HG03175 (cell line): Measurements from ENCODE around the gene VAPB.

Experiments used
- ATAC-seq: cut with Tn5 transposase; IDR thresholded peaks from one replicate; pipeline ENCODE4 v1.9.1; 2021; ENCODE audit warnings: mild to moderate bottlenecking, moderate library complexity; ENCODE audit not compliant: unreplicated experiment

VAPB gene

GRCh38 chr20:58433759-58434158, 44.7 kb downstream of the VAPB start:
- no peak for ATAC-seq

DNA sequence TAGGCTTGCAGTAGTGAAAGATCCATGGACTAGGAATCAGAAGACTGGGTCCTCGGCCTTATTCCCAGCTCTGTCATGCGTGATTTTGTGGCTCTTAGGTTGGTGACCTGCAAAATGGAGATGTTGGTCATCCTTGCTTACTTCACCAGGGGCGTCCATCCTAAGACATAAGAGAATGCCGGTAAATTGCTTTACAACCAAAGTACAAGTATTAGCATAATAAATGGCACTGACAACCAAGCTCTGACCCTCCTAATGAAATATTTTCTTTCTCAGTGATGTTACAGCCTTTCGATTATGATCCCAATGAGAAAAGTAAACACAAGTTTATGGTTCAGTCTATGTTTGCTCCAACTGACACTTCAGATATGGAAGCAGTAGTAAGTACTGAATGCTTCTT, 45.3 kb downstream of the VAPB start:
- ATAC-seq = no peak

GRCh38 chr20:58435237-58435636, 46.2 kb downstream of the VAPB start:
- no peak for ATAC-seq

DNA sequence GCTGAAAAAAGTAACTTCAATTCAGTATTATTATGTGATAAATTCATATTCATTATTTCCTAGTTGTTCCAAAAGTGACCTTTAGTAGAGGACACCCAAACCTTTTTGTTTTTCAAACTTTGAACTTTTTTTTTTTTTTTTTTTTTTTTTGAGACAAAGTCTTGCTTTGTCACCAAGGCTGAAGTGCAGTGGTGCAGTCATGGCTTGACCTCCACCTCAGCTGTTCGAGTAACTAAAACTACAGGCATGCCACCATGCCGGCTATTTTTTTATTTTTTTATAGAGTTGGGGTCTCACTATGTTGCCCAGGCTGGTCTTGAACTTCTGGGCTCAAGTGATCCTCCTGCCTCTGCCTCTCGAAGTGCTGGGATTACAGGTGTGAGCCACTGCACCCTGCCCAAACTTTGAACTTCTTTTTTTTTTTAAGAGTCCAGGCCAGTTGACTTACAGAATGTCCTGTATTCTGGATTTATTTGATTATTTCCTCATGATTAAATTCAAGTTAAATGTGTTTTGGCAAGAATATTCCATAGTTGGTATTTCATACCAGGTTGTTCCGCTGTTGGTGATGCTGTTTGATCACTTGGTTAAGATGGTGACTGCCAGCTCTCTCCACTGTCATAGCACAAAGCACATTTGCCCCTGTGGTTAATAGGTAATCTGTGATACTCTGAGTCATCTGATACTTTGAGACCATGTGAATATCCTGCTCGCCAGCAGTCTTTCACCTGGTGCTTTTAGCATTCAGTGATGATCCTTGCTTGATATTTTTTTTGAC, 48.0 kb downstream of the VAPB start:
- peak; percentile 84 for ATAC-seq

DNA sequence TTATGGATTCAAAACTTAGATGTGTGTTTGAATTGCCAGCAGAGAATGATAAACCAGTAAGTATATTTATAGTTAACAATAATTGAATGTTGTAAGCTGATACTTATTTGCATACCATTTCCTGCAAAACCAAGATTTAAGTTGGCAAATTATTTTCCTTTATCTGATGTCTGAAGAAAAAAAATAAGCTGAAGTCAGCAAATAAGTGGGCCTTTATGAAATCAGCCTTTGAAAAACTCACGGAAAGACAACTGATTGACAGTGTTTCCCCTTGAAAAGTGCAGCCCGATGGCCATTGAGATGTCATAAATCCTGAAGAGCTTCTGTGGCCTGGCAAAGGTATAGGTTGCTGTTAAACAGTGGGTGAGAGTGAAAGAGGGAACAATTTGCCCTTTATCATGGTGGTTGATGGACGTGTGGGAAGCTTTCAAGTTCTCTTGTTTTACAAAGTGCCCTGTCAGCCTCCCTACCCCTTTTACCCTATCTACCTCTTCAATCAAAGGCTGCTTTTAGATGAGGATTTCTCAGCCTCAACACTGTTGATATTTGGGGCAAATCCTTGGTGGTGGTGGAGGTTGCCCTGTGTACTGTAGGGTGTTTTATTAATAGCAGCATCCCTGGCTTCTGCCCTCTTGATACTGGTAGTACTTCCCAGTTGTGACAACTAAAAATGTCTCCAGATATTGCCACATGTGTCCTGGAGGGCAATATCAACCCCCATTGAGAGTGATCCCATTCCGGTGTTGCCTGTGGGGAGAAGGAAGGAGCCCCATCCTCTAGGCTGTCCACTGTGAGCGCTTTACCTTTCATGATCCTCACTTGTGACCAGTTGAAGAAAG, 50.2 kb downstream of the VAPB start:
- ATAC-seq = no peak

- no peak for ATAC-seq
Measured at GRCh38 chr20:58440021-58440767, 51.2 kb downstream of the VAPB start.

- ATAC-seq = no peak
Measured at GRCh38 chr20:58441723-58442122, 52.7 kb downstream of the VAPB start.

GRCh38 chr20:58444746-58445255, 55.8 kb downstream of the VAPB start:
- no peak for ATAC-seq

- ATAC-seq = no peak
Measured at GRCh38 chr20:58446264-58446959, 57.4 kb downstream of the VAPB start.

GRCh38 chr20:58446960-58447265, 57.9 kb downstream of the VAPB start:
- no peak for ATAC-seq

DNA sequence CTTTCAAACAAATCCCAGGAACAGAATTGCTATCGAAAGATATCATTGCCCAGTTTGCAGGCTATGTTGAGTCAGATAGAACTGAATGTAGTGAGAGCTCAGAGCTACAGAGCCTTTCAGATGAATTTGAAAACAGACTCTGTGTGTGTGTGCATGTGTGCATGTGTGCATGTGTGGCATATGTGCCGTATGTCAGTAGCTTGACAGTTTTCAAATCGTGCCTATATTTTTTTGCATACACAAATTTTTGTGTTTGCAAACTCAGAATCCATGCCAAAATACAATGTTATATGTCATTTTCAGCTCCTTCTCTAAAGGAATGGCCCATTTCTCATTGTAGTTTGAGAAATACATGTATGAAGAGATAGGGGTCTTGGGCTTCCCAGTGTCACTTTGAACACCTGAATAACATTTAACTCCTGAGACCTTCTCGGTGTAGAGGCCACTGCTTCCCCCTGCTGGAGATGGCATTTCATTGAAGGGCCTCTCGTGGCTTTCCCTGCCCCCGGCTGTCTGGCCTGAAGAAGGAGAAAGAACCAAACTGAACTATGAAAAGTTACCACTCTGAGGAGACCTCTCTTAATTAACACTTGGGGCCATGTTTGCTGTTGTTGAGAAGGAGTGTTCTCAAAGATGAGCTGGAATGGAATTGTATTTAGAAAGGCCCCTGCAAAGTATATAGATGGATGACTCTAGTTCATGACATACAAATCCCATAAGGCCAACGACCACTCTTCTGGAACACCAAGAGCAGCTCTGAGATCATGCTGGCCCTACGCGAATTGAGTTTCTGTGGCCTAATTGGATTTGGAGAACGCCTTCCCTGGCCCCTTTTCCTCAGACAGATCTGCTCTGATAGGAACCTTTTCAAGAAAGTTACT, 58.7 kb downstream of the VAPB start:
- ATAC-seq = no peak

- ATAC-seq = no peak
Measured at GRCh38 chr20:58448958-58449357, 59.9 kb downstream of the VAPB start.

- no peak for ATAC-seq
Measured at GRCh38 chr20:58449681-58450221, 60.7 kb downstream of the VAPB start.

GRCh38 chr20:58450254-58450653, 61.2 kb downstream of the VAPB start:
- peak; percentile 61 for ATAC-seq

GRCh38 chr20:58452667-58453255, 63.7 kb downstream of the VAPB start:
- no peak for ATAC-seq

DNA sequence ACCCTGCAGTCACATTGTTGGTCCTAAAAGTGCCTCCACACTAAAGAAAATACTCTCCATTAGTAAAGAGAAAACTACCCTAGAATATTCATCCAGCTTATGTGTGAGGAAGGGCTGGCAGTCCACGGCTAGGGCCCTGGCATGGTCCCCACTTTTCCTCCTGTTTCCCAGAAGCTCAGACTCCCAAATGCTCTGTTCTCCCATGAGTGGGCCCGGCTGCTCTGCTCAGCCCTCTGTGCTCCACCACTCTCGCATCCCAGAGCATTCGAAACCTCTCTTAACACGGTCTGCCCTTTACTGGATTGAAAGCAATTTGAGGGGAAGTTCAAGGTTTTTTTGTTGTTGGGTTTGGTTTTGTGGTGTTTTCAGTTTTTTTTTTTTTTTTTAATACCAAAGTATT, 64.4 kb downstream of the VAPB start:
- no peak for ATAC-seq

DNA sequence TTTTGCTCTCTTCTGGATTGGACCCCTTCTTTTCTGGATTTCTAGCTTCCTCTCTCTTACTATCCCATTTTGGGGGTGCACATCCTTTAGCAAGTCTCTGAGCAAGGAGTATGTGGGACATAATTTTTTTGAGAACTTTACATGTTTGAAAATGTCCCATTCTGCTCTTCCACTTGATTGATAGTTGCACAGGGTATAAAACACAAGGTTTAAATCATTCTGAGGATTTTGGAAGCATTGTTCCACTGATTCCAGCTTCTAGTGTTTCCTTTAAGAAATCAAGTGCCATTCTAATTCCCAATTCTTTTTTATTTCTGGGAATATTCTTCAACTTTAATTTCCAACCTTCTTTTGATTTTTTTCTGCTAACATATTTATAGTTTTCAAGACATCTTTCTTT, 65.4 kb downstream of the VAPB start:
- no peak for ATAC-seq

DNA sequence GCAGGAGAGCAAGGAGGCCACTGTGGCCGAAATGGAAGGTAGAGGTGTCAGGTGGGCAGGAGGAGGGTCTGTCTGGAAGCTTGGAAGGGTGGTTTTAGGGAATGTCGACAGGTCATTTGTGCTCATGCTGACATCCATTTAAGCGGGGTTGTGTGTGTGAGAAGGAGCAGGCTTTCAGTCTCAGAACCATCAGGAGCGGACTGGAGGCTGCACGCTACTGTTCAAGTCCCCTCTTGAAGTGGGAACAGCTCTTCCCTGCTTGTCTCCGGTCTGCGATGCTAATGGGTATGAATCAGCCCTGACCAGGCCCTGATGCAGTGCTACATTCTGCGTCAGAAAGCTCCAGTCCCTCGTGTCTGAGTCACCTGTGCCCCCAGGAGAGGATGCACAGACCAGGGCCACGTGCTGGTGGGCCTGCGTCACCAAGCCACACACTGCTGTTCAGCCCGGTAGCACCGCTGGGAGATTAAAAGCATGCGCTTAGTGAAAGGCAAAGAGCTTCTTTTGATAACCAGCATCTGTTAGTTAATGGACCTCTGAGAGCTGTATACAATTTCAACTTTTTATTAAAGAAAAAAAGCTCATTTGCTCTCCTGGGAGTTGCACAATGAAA, 68.2 kb downstream of the VAPB start:
- no peak for ATAC-seq
